Neutrophil (primary cell): ENCODE data around the gene REEP3.

Source experiments
- H3K27ac ChIP-seq: fragments of 200-600 bp; sonication (generic); 2 replicates; pipeline ENCODE4 v1.5.1; 2016; ENCODE audit warnings: mild to moderate bottlenecking, moderate library complexity
- H3K27me3 ChIP-seq: fragments of 200-600 bp; sonication (generic); 2 replicates; pipeline ENCODE4 v1.6.0; 2016; ENCODE audit warnings: mild to moderate bottlenecking
- H3K36me3 ChIP-seq: fragments of 200-600 bp; sonication (generic); 2 replicates; pipeline ENCODE4 v1.5.1; 2017
- H3K4me1 ChIP-seq, 2 experiments: fragments of 200-600 bp in 1 of 2; sonication (generic) in 1 of 2; 1 replicate in 1 of 2; 2 replicates in 1 of 2; pipeline versions ENCODE4 v1.5.1 to v1.6.1; 2013 to 2016; ENCODE audit warnings: low read depth in 1 of 2, low read length in 1 of 2, mild to moderate bottlenecking in 1 of 2, moderate library complexity in 1 of 2; ENCODE audit not compliant: control insufficient read depth in 1 of 2, insufficient read depth in 1 of 2
- H3K4me3 ChIP-seq, 2 experiments: fragments of 200-600 bp in 1 of 2; sonication (generic) in 1 of 2; 1 replicate in 1 of 2; 2 replicates in 1 of 2; pipeline ENCODE4 v1.5.1; 2013 to 2016; ENCODE audit warnings: low read depth in 1 of 2, low read length in 1 of 2, mild to moderate bottlenecking in 1 of 2, moderate library complexity in 1 of 2
- H3K9me3 ChIP-seq: fragments of 200-600 bp; sonication (generic); 2 replicates; pipeline ENCODE4 v1.5.1; 2016
- CTCF ChIP-seq: fragments of 200-600 bp; sonication (generic); IDR thresholded peaks from 2 replicates; pipeline ENCODE4 v1.5.1; 2016; ENCODE audit warnings: antibody characterized with exemption

The REEP3 gene

DNA sequence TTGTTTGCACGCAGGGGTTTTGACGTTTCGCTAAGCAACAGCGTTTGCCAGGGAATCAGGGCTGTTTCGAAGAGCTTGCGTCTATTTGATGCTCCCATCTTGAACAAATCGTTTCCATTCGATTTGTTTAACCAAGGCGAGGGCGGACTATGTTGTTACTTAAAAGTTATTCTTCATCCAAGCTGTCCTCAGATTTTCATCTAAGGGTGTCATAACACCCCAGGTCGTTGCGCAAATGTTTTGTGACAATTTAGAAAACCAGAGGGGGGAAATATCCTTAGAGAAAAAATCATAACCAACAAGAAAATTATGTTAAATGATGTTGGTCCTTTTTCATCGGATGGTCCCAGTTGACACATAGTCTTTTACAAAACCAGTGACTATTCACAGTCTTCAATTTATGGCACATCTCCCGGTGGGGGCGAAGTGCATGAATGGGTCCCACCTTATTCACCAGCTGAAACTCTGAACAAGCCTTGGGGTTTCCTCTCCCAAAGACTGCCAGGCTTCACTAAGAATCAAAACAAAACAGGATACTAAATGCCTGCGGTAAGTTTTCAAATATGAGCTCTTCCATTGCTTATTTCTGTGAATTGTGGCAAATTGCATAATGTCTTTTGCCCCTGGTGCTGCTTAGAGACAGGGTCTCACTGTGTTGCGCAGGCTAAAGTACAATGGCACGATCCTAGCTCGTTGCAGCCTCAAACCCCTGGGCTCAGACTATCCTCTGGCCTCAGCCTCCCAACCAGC, 109.9 kb downstream of the REEP3 start:
- Histone ChIP-seq H3K9me3 (no peaks in the 10 kb centered on the region), H3K4me3 (peak overlapping the region; percentile 74 to 89), H3K4me1 (peaks cover 44 to 52% of the 10 kb centered on the region in 2 experiments), H3K27me3 (peaks cover 14% of the 10 kb centered on the region), H3K36me3 (no peaks in the 10 kb centered on the region), H3K27ac (peak overlapping the region; percentile 53)
- TF ChIP-seq CTCF = no peak

DNA sequence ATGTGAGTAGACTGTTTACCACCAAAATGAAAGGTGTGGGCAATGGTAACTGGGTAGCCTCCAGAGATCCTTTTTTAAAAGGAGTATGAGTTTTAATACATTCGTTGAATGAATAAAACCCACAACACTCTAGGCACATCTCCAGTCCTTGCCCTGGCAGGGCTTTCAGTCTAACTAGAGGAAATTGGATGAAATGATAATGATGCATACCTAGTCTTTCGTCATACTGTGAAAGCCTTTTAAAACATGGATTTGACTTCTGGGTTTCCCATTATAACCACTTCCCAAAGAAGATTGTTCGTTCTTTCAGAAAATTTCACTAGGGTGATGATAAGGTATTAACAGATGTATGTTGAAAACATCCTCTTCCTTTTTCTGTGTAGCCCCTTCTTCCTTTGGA, 110.8 kb downstream of the REEP3 start:
- H3K4me1 ChIP-seq = peaks cover 44 to 52% of the 10 kb centered on the region in 2 experiments
- H3K27me3 ChIP-seq = peaks cover 14% of the 10 kb centered on the region
- no peaks in the 10 kb centered on the region for H3K36me3 ChIP-seq
- TF ChIP-seq CTCF = no peak
- no peaks in the 10 kb centered on the region for H3K9me3 ChIP-seq
- no peak overlapping the region for H3K4me3 ChIP-seq
- H3K27ac ChIP-seq = no peak overlapping the region

DNA sequence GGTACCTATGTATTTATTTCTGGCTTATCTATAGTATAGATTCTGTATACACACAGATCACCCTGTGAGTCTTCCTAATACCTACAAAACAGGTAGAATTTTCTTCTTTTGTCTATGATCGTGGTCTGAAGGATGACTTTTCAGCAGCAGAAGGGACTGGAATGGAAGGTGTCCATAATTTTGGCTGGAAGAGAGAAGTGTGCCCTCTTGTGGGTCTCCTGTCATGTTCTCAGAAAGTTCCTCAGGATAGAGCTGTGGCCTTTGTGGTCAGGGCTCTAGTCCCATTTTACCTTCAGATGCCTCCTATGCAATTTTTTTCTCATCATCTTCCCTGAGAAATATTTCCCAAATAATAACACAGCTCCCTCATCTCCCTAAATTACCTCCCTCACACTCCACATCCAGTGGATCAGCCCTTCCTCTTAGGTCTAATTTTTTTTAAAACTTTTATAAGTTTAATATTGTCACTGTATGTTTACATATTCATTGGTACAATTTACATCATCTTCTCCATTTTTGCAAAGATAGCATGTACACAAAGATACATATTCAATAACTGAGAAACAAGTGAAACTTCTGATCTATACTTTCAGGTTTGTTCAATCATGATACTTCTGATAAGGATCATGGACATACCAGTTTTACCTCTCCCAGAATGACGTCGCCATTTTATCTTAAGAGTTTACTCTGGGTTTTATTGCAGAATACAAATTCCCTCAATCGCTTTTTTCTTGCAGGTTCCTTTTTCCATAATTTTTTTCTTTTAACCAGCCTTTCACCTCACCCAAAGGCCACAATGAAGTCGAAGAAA, 112.7 kb downstream of the REEP3 start:
- H3K27me3 ChIP-seq = peaks cover 14% of the 10 kb centered on the region
- H3K4me3 ChIP-seq = no peak overlapping the region
- no peak for TF ChIP-seq CTCF
- H3K9me3 ChIP-seq = no peaks in the 10 kb centered on the region
- no peak overlapping the region for H3K27ac ChIP-seq
- peaks cover 29 to 36% of the 10 kb centered on the region in 2 experiments for H3K4me1 ChIP-seq
- H3K36me3 ChIP-seq = no peaks in the 10 kb centered on the region

GRCh38 chr10:63634488-63635065, 113.4 kb downstream of the REEP3 start:
- Histone ChIP-seq H3K4me1 (peaks cover 22 to 29% of the 10 kb centered on the region in 2 experiments), H3K27ac (no peak overlapping the region), H3K27me3 (peaks cover 14% of the 10 kb centered on the region), H3K36me3 (no peaks in the 10 kb centered on the region), H3K9me3 (no peaks in the 10 kb centered on the region), H3K4me3 (no peak overlapping the region)
- TF ChIP-seq CTCF = no peak

DNA sequence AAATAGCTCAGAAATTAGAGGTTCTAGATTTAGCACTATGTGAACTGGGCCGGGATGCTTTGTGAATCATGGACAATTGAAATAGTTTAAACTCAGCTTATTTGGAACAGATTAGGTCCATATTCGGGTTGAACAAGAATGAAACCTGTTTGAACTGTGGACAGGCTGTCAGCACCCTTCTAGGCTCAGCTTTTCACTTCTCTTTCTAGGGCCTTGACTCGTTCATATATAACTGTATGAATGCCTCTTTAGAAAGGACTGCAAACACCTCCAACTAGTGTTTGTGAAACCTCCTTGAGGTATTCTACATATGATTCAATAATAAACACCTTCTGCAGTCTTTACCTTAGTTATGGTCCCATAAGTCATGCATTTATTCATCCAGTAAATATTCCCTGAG, 115.6 kb downstream of the REEP3 start:
- peaks cover 7 to 12% of the 10 kb centered on the region in 2 experiments for H3K4me1 ChIP-seq
- no peaks in the 10 kb centered on the region for H3K9me3 ChIP-seq
- H3K36me3 ChIP-seq = no peaks in the 10 kb centered on the region
- peaks cover 2% of the 10 kb centered on the region for H3K27me3 ChIP-seq
- TF ChIP-seq CTCF = no peak
- no peak overlapping the region for H3K4me3 ChIP-seq
- H3K27ac ChIP-seq = no peak overlapping the region
